CD14-positive monocyte (primary cell): ENCODE data around the gene HDAC4. TPM values are rescaled to one million over a fixed set of nuclear protein-coding genes. Genes with fewer than 3 reads are reported as not detected.
A peak's percentile ranks its signal among the peaks of the same experiment; 100 is the strongest.

ENCODE experiments used
- DNase-seq, 3 donors: peaks; one replicate each; pipeline ENCODE4 v3.0.0-alpha.2; 2011 to 2022
- H2AFZ ChIP-seq: 2 replicates; pipeline ENCODE4 v1.6.0; 2012; ENCODE audit warnings: mild to moderate bottlenecking, low read depth, low read length, inconsistent platforms; ENCODE audit not compliant: insufficient read depth, poor library complexity, severe bottlenecking
- H3K27ac ChIP-seq, 2 donors: 1 replicate in 1 of 2; 2 replicates in 1 of 2; pipeline ENCODE4 v1.5.1; 2012 to 2013; ENCODE audit warnings: low read length in 2 of 2, control low read depth in 1 of 2, inconsistent platforms in 1 of 2, low read depth in 1 of 2, mild to moderate bottlenecking in 1 of 2
- H3K27me3 ChIP-seq, 2 donors: one replicate each; pipeline versions ENCODE4 v1.6.0 to v1.6.1; 2011 to 2013; ENCODE audit warnings: low read length in 2 of 2; ENCODE audit not compliant: control insufficient read depth in 2 of 2, insufficient read depth in 2 of 2
- H3K36me3 ChIP-seq, 2 donors: replicated peaks in 1 of 2; 1 replicate in 1 of 2; 2 replicates in 1 of 2; pipeline versions ENCODE4 v1.5.1 to v1.6.1; 2012 to 2013; ENCODE audit warnings: low read length in 2 of 2, control low read depth in 1 of 2, inconsistent platforms in 1 of 2, mild to moderate bottlenecking in 1 of 2; ENCODE audit not compliant: insufficient read depth in 2 of 2, control insufficient read depth in 1 of 2
- H3K4me1 ChIP-seq, 2 donors: 1 replicate in 1 of 2; 2 replicates in 1 of 2; pipeline versions ENCODE4 v1.5.1 to v1.6.1; 2012 to 2013; ENCODE audit warnings: low read length in 2 of 2, control low read depth in 1 of 2, inconsistent platforms in 1 of 2, mild to moderate bottlenecking in 1 of 2, moderate library complexity in 1 of 2; ENCODE audit not compliant: insufficient read depth in 2 of 2, control insufficient read depth in 1 of 2
- H3K4me2 ChIP-seq: replicated peaks from 2 replicates; pipeline ENCODE3; 2012; ENCODE audit warnings: low read length, moderate library complexity, mild to moderate bottlenecking; ENCODE audit not compliant: poor library complexity, severe bottlenecking; ENCODE audit errors: extremely low read depth
- H3K4me3 ChIP-seq, 3 experiments: fragments of 200-600 bp in 1 of 3; sonication (generic) in 1 of 3; replicated peaks in 1 of 3; 1 replicate in 2 of 3; 2 replicates in 1 of 3; pipeline ENCODE4 v1.5.1; 2011 to 2013; ENCODE audit warnings: low read length in 3 of 3, mild to moderate bottlenecking in 3 of 3, control low read depth in 2 of 3, low read depth in 2 of 3, inconsistent platforms in 1 of 3, moderate library complexity in 1 of 3
- H3K79me2 ChIP-seq: 2 replicates; pipeline ENCODE4 v1.6.0; 2012; ENCODE audit warnings: mild to moderate bottlenecking, control low read depth, inconsistent platforms, low read length, moderate library complexity; ENCODE audit not compliant: insufficient read depth
- H3K9ac ChIP-seq: 2 replicates; pipeline ENCODE4 v1.6.0; 2017; ENCODE audit warnings: low read length, mild to moderate bottlenecking; ENCODE audit not compliant: insufficient read depth, poor library complexity, severe bottlenecking
- H3K9me3 ChIP-seq, 2 donors: replicated peaks in 1 of 2; 1 replicate in 1 of 2; 2 replicates in 1 of 2; pipeline versions ENCODE4 v1.5.1 to v1.6.1; 2012 to 2013; ENCODE audit warnings: low read length in 2 of 2, control low read depth in 1 of 2; ENCODE audit not compliant: control insufficient read depth in 1 of 2, insufficient read depth in 1 of 2
- H4K20me1 ChIP-seq: 2 replicates; pipeline ENCODE4 v1.6.0; 2012; ENCODE audit warnings: mild to moderate bottlenecking, low read length, control low read depth, moderate library complexity; ENCODE audit not compliant: insufficient read depth
- H3K27ac Mint-ChIP-seq, 7 donors: one replicate each; pipeline ENCODE4 v1.8.0; 2020; ENCODE audit warnings: mild to moderate bottlenecking in 7 of 7, mixed read lengths in 7 of 7, moderate library complexity in 6 of 7, inconsistent platforms in 2 of 7
- H3K27me3 Mint-ChIP-seq, 3 donors: one replicate each; pipeline ENCODE4 v1.8.0; 2021 to 2022; ENCODE audit warnings: low read depth in 3 of 3, mild to moderate bottlenecking in 3 of 3, mixed read lengths in 3 of 3, moderate library complexity in 3 of 3, inconsistent platforms in 1 of 3
- H3K36me3 Mint-ChIP-seq, 2 donors: one replicate each; pipeline ENCODE4 v1.8.0; 2020; ENCODE audit warnings: mixed read lengths in 2 of 2, inconsistent platforms in 1 of 2, mild to moderate bottlenecking in 1 of 2
- H3K4me1 Mint-ChIP-seq: one replicate; pipeline ENCODE4 v1.8.0; 2020; ENCODE audit warnings: mild to moderate bottlenecking, mixed read lengths
- H3K4me3 Mint-ChIP-seq, 2 donors: one replicate each; pipeline ENCODE4 v1.8.0; 2020; ENCODE audit warnings: mild to moderate bottlenecking in 2 of 2, mixed read lengths in 2 of 2, moderate library complexity in 1 of 2
- H3K9me3 Mint-ChIP-seq, 7 donors: one replicate each; pipeline ENCODE4 v1.8.0; 2020 to 2022; ENCODE audit warnings: mixed read lengths in 7 of 7, mild to moderate bottlenecking in 6 of 7, moderate library complexity in 6 of 7, inconsistent platforms in 2 of 7
- WGBS: methylation state at CpG from one replicate; pipeline ENCODE4 v1.1.5; 2013; ENCODE audit warnings: missing lambda C conversion rate; ENCODE audit not compliant: insufficient coverage; 5-methylcytosine and 5-hydroxymethylcytosine counted together
- intact Hi-C, 2 donors: fragments of 100-400 bp; cut with micrococcal nuclease; formaldehyde crosslinking; loops; one replicate each; pipeline versions ENCODE4 v1.15.0 to v1.15.1; 2023
- polyA plus RNA-seq, 3 donors: library from polyadenylated mRNA; depleted of rRNA in 1 of 3; unstranded in 2 of 3; stranded (reverse) in 1 of 3; fragments of 300-500 nt in 2 of 3; fragments of >200 nt in 1 of 3; fragmentation: Illumina TruSeq in 2 of 3; gene quantifications; 1 replicate in 2 of 3; 2 replicates in 1 of 3; pipeline ENCODE4 v1.2.3, GENCODE V29; 2012 to 2021
- TF ChIP-seq, protein P1 (sequence below): fragments of 200-600 bp; IDR thresholded peaks from one replicate; pipeline ENCODE4 v1.8.0; 2022; ENCODE audit warnings: antibody characterized with exemption, mild to moderate bottlenecking

The HDAC4 gene
- polyA plus RNA-seq, 3 donors = 3.3 to 23.0 (median 4.5) TPM

DNA sequence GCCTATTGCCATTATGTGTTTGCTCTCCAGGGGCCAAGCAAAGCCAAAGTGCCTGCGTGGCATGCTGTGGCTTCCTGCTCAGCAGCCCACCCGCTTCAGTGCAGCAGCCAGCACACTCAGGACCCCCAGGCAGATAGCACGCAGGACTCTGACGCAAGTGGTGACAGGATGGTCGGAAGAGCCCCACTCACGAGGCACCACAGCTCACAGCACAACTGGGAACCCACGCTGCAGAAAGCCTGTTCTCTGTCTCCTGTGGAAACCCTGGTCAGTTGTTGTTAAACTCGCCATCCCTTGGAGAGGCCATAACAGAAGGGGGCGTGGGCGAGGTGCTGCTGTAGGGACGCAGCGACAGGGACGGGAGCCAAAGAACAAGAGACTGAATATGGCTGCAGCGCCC, 76.4 kb downstream of the HDAC4 start:
- WGBS = 91% methylated on average over 14 of the region's 14 CpGs
- Histone ChIP-seq H4K20me1 (peaks cover 6% of the 10 kb centered on the region), H2AFZ (no peak overlapping the region), H3K9ac (no peak overlapping the region), H3K4me3 (no peak overlapping the region), H3K4me1 (peaks cover 18 to 27% of the 10 kb centered on the region in 2 donors), H3K27ac (no peak overlapping the region), H3K9me3 (peaks cover 0 to 3% of the 10 kb centered on the region in 2 donors), H3K36me3 (no peaks in the 10 kb centered on the region), H3K79me2 (peaks cover 97% of the 10 kb centered on the region), H3K4me2 (no peak overlapping the region), H3K27me3 (no peaks in the 10 kb centered on the region)
- Mint-ChIP-seq H3K27me3 (peaks cover 0 to 3% (median 0%) of the 10 kb centered on the region in 3 donors), H3K36me3 (peaks cover 30 to 44% of the 10 kb centered on the region in 2 donors), H3K4me3 (no peak overlapping the region), H3K27ac (no peak overlapping the region), H3K9me3 (peaks cover 0 to 6% (median 4%) of the 10 kb centered on the region in 7 donors), H3K4me1 (peaks cover 34% of the 10 kb centered on the region)
- TF ChIP-seq, protein P1, sequence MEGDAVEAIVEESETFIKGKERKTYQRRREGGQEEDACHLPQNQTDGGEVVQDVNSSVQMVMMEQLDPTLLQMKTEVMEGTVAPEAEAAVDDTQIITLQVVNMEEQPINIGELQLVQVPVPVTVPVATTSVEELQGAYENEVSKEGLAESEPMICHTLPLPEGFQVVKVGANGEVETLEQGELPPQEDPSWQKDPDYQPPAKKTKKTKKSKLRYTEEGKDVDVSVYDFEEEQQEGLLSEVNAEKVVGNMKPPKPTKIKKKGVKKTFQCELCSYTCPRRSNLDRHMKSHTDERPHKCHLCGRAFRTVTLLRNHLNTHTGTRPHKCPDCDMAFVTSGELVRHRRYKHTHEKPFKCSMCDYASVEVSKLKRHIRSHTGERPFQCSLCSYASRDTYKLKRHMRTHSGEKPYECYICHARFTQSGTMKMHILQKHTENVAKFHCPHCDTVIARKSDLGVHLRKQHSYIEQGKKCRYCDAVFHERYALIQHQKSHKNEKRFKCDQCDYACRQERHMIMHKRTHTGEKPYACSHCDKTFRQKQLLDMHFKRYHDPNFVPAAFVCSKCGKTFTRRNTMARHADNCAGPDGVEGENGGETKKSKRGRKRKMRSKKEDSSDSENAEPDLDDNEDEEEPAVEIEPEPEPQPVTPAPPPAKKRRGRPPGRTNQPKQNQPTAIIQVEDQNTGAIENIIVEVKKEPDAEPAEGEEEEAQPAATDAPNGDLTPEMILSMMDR = no peak
- intact Hi-C loops = no loop called here
- DNase-seq = no peak

DNA sequence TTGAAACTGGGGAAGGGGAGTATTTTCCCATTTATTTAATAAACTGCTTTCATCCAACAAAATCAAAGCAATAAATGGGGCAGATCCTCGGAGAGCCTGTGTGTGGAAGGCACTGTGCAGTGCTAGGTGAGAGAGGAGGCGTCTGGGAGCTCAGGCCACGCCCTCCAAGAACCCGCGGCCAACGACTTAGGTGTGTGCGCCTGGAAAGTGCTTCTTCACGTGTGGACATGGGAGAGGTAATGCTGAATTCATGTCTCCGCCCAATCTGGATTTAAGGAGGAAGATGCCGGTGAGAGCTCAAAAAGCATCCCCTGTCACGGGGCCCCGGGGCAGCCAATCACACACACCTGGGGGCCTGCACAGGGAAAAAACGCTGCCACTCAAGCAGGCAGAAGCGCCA, 77.4 kb downstream of the HDAC4 start:
- Histone ChIP-seq H3K79me2 (peaks cover 97% of the 10 kb centered on the region), H3K27ac (no peak overlapping the region), H3K4me3 (no peak overlapping the region), H2AFZ (no peak overlapping the region), H3K27me3 (no peaks in the 10 kb centered on the region), H3K4me2 (no peak overlapping the region), H3K9me3 (peaks cover 0 to 3% of the 10 kb centered on the region in 2 donors), H3K36me3 (no peaks in the 10 kb centered on the region), H3K4me1 (peaks cover 22 to 37% of the 10 kb centered on the region in 2 donors), H4K20me1 (peaks cover 6% of the 10 kb centered on the region), H3K9ac (no peak overlapping the region)
- H3K36me3 Mint-ChIP-seq = peaks cover 28 to 41% of the 10 kb centered on the region in 2 donors
- H3K9me3 Mint-ChIP-seq = peaks cover 0 to 6% (median 4%) of the 10 kb centered on the region in 7 donors
- DNase-seq = no peak
- H3K27ac Mint-ChIP-seq = peak overlapping the region in 2 of 7 donors; percentile 12 to 60
- whole genome bisulfite sequencing = 100% methylated on average over 7 of the region's 14 CpGs
- H3K4me3 Mint-ChIP-seq = no peak overlapping the region
- TF ChIP-seq, protein P1 = no peak
- H3K4me1 Mint-ChIP-seq = peaks cover 44% of the 10 kb centered on the region
- intact Hi-C loops = no loop called here
- peaks cover 0 to 3% (median 0%) of the 10 kb centered on the region in 3 donors for H3K27me3 Mint-ChIP-seq
